WTC11 (cell line): ENCODE results near the gene RPS6KA4.
"Not testable (repeated sequence)": the region's sequence is repeated elsewhere in the genome, so short reads cannot be mapped to it uniquely, and the experiment has no call there.

Source experiments
- ATF1 ChIP-seq: sonication (generic); formaldehyde crosslinking; IDR thresholded peaks from 2 replicates; pipeline ENCODE4 v1.8.1; 2023; ENCODE audit warnings: mild to moderate bottlenecking, moderate library complexity, missing genetic modification reagents
- CBFB ChIP-seq: sonication (generic); formaldehyde crosslinking; IDR thresholded peaks from 2 replicates; pipeline ENCODE4 v1.8.1; 2022; ENCODE audit warnings: mild to moderate bottlenecking, low read depth, missing genetic modification reagents
- CREM ChIP-seq: sonication (generic); formaldehyde crosslinking; IDR thresholded peaks from 2 replicates; pipeline ENCODE4 v1.8.1; 2022; ENCODE audit warnings: mild to moderate bottlenecking, missing genetic modification reagents, moderate library complexity
- CTCF ChIP-seq: fragments of 200-600 bp; IDR thresholded peaks from 2 replicates; pipeline ENCODE4 v1.8.0; 2022; ENCODE audit warnings: antibody characterized with exemption
- FOXK1 ChIP-seq: sonication (generic); formaldehyde crosslinking; IDR thresholded peaks from 2 replicates; pipeline ENCODE4 v1.8.0; 2022; ENCODE audit warnings: mild to moderate bottlenecking, moderate library complexity, missing genetic modification reagents
- GABPB1 ChIP-seq: sonication (generic); formaldehyde crosslinking; IDR thresholded peaks from 2 replicates; pipeline ENCODE4 v1.8.1; 2023; ENCODE audit warnings: mild to moderate bottlenecking, missing genetic modification reagents
- PREB ChIP-seq: sonication (generic); formaldehyde crosslinking; IDR thresholded peaks from 2 replicates; pipeline ENCODE4 v1.8.1; 2022; ENCODE audit warnings: mild to moderate bottlenecking, missing genetic modification reagents, moderate library complexity, borderline replicate concordance
- SMAD4 ChIP-seq: sonication (generic); formaldehyde crosslinking; IDR thresholded peaks from 2 replicates; pipeline ENCODE4 v1.8.0; 2022; ENCODE audit warnings: mild to moderate bottlenecking, missing genetic modification reagents
- TCF7 ChIP-seq: sonication (generic); formaldehyde crosslinking; IDR thresholded peaks from 2 replicates; pipeline ENCODE4 v1.8.0; 2022; ENCODE audit warnings: mild to moderate bottlenecking, low read depth, missing genetic modification reagents, moderate library complexity
- TP53 ChIP-seq: sonication (generic); formaldehyde crosslinking; IDR thresholded peaks from 2 replicates; pipeline ENCODE4 v1.8.1; 2023; ENCODE audit warnings: mild to moderate bottlenecking, missing genetic modification reagents
- ZNF138 ChIP-seq: sonication (generic); formaldehyde crosslinking; conservative IDR thresholded peaks from 2 replicates; pipeline ENCODE4 v1.8.1; 2022; ENCODE audit warnings: mild to moderate bottlenecking, moderate library complexity, missing genetic modification reagents
- ZNF423 ChIP-seq: fragments of 250-450 bp; sonication (Bioruptor Pico); IDR thresholded peaks from 2 replicates; pipeline ENCODE4 v2.1.2; 2022; ENCODE audit warnings: mild to moderate bottlenecking, moderate library complexity
- TF ChIP-seq, protein P1 (sequence below): sonication (generic); formaldehyde crosslinking; IDR thresholded peaks from 2 replicates; pipeline ENCODE4 v1.8.0; 2022; ENCODE audit warnings: mild to moderate bottlenecking, missing genetic modification reagents
- TF ChIP-seq, protein P2 (sequence below): sonication (generic); formaldehyde crosslinking; IDR thresholded peaks from 2 replicates; pipeline ENCODE4 v1.8.1; 2022; ENCODE audit warnings: low read depth, mild to moderate bottlenecking, moderate library complexity, missing genetic modification reagents, borderline replicate concordance

DNA sequence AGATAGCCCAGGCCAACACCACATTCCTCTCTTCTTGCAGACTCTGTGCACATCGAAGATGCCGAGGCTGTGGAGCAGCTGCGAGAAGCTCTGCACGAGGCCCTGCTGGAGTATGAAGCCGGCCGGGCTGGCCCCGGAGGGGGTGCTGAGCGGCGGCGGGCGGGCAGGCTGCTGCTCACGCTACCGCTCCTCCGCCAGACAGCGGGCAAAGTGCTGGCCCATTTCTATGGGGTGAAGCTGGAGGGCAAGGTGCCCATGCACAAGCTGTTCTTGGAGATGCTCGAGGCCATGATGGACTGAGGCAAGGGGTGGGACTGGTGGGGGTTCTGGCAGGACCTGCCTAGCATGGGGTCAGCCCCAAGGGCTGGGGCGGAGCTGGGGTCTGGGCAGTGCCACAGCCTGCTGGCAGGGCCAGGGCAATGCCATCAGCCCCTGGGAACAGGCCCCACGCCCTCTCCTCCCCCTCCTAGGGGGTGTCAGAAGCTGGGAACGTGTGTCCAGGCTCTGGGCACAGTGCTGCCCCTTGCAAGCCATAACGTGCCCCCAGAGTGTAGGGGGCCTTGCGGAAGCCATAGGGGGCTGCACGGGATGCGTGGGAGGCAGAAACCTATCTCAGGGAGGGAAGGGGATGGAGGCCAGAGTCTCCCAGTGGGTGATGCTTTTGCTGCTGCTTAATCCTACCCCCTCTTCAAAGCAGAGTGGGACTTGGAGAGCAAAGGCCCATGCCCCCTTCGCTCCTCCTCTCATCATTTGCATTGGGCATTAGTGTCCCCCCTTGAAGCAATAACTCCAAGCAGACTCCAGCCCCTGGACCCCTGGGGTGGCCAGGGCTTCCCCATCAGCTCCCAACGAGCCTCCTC lies 43.1 kb upstream of the RPS6KA4 start:
- not testable (repeated sequence) for TF ChIP-seq TCF7; CTCF; ATF1 (CRISPR knock-in tag); GABPB1 (CRISPR knock-in tag); CBFB (CRISPR knock-in tag); TP53 (CRISPR knock-in tag); PREB; ZNF138 (CRISPR knock-in tag); SMAD4 (CRISPR knock-in tag); ZNF423; CREM (CRISPR knock-in tag); FOXK1 (CRISPR knock-in tag)
- TF ChIP-seq, protein P1, sequence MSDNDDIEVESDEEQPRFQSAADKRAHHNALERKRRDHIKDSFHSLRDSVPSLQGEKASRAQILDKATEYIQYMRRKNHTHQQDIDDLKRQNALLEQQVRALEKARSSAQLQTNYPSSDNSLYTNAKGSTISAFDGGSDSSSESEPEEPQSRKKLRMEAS (CRISPR knock-in tag) = not testable (repeated sequence)
- TF ChIP-seq, protein P2, sequence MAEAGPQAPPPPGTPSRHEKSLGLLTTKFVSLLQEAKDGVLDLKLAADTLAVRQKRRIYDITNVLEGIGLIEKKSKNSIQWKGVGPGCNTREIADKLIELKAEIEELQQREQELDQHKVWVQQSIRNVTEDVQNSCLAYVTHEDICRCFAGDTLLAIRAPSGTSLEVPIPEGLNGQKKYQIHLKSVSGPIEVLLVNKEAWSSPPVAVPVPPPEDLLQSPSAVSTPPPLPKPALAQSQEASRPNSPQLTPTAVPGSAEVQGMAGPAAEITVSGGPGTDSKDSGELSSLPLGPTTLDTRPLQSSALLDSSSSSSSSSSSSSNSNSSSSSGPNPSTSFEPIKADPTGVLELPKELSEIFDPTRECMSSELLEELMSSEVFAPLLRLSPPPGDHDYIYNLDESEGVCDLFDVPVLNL (CRISPR knock-in tag) = not testable (repeated sequence)
